HG02763 (cell line): ENCODE results near the gene MBD4.
"Not testable (repeated sequence)": the region's sequence is repeated elsewhere in the genome, so short reads cannot be mapped to it uniquely, and the experiment has no call there.

Experiments used
- ATAC-seq: cut with Tn5 transposase; IDR thresholded peaks from one replicate; pipeline ENCODE4 v1.9.1; 2021; ENCODE audit warnings: mild to moderate bottlenecking, moderate library complexity; ENCODE audit not compliant: unreplicated experiment

The MBD4 gene

GRCh38 chr3:129439817-129440617, at the start of gene MBD4, which contains the start of gene IFT122:
Gene MBD4 (minus strand): TSS chr3:129439948. CDS start chr3:129439833, 115 bp downstream.
Gene IFT122 (plus strand): TSS chr3:129440224. CDS start chr3:129440331, 107 bp downstream.
- ATAC-seq: peak; percentile 89

- ATAC-seq: not testable (repeated sequence)
These were observed 49.5 kb upstream of the MBD4 start for GRCh38 chr3:129489258-129489657.

- ATAC-seq: not testable (repeated sequence)
These were observed 48.2 kb upstream of the MBD4 start for GRCh38 chr3:129487868-129488335.

GRCh38 chr3:129487183-129487867, 47.6 kb upstream of the MBD4 start:
- ATAC-seq: no peak

- no peak for ATAC-seq
These were observed 46.9 kb upstream of the MBD4 start for GRCh38 chr3:129486664-129487035.

GRCh38 chr3:129485721-129486663, 46.2 kb upstream of the MBD4 start:
- no peak for ATAC-seq

GRCh38 chr3:129485146-129485545, 45.4 kb upstream of the MBD4 start:
- not testable (repeated sequence) for ATAC-seq

GRCh38 chr3:129483870-129484269, 44.1 kb upstream of the MBD4 start:
- ATAC-seq: no peak

GRCh38 chr3:129482721-129483120, 43.0 kb upstream of the MBD4 start:
- ATAC-seq: no peak

GRCh38 chr3:129481766-129482332, 42.1 kb upstream of the MBD4 start:
- ATAC-seq: no peak

GRCh38 chr3:129481225-129481765, 41.5 kb upstream of the MBD4 start:
- ATAC-seq: not testable (repeated sequence)

- no peak for ATAC-seq
These were observed 36.8 kb upstream of the MBD4 start for GRCh38 chr3:129476586-129476985.

- ATAC-seq: no peak
These were observed 36.1 kb upstream of the MBD4 start for GRCh38 chr3:129475863-129476262.

- ATAC-seq: no peak
These were observed 35.4 kb upstream of the MBD4 start for GRCh38 chr3:129474984-129475804.

GRCh38 chr3:129473769-129474152, 34.0 kb upstream of the MBD4 start:
- ATAC-seq: no peak

GRCh38 chr3:129473067-129473768, 33.5 kb upstream of the MBD4 start:
- ATAC-seq: no peak

- no peak for ATAC-seq
These were observed 31.1 kb upstream of the MBD4 start for GRCh38 chr3:129470861-129471260.

- no peak for ATAC-seq
These were observed 29.3 kb upstream of the MBD4 start for GRCh38 chr3:129469026-129469425.

- ATAC-seq: no peak
These were observed 28.2 kb upstream of the MBD4 start for GRCh38 chr3:129467932-129468331.
